GM13977 (cell line): Measurements from ENCODE around the gene CCNT1.
"Not testable (repeated sequence)": the region's sequence is repeated elsewhere in the genome, so short reads cannot be mapped to it uniquely, and the experiment has no call there.

Source experiments
- DNase-seq: peaks from one replicate; pipeline ENCODE4 v3.0.0; 2012; ENCODE audit warnings: low spot score
- in situ Hi-C: fragments of 300-500 bp; cut with MboI; formaldehyde crosslinking; loops from one replicate; pipeline ENCODE4 v1.12.0; 2022; ENCODE audit warnings: low sequenced_read_pairs, low pct_unique_long_range_greater_than_20kb, mixed read lengths, inconsistent platforms; ENCODE audit not compliant: unreplicated experiment
- TF ChIP-seq, protein P1 (sequence below): IDR thresholded peaks from 2 replicates; pipeline ENCODE4 v1.5.1; 2012; ENCODE audit warnings: mild to moderate bottlenecking, control low read depth; ENCODE audit not compliant: insufficient read depth; ENCODE audit errors: extremely low read depth, missing control alignments

Gene CCNT1

DNA sequence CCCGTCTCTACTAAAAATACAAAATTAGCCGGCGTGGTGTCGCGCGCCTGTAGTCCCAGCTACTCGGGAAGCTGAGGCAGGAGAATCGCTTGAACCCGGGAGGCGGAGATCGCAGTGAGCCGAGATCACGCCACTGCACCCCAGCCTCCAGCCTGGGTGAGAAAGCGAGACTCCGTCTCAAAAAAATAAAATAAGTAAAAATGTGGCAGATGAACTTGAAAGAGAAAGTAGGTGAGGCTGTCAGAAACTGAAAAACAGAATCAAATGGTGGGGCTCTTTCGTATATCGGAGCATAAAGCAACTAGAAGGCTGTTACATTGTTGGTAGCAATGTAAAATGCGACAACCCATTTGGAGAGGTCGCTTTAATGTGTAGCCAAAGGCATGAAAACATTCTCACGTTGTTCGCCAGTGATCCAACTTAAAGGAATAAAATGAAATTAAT, 767 bp upstream of the CCNT1 start:
- TF ChIP-seq, protein P1, sequence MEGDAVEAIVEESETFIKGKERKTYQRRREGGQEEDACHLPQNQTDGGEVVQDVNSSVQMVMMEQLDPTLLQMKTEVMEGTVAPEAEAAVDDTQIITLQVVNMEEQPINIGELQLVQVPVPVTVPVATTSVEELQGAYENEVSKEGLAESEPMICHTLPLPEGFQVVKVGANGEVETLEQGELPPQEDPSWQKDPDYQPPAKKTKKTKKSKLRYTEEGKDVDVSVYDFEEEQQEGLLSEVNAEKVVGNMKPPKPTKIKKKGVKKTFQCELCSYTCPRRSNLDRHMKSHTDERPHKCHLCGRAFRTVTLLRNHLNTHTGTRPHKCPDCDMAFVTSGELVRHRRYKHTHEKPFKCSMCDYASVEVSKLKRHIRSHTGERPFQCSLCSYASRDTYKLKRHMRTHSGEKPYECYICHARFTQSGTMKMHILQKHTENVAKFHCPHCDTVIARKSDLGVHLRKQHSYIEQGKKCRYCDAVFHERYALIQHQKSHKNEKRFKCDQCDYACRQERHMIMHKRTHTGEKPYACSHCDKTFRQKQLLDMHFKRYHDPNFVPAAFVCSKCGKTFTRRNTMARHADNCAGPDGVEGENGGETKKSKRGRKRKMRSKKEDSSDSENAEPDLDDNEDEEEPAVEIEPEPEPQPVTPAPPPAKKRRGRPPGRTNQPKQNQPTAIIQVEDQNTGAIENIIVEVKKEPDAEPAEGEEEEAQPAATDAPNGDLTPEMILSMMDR, result no peak
- DNase-seq, result peak; percentile 50
- in situ Hi-C loops, result no loop called here

DNA sequence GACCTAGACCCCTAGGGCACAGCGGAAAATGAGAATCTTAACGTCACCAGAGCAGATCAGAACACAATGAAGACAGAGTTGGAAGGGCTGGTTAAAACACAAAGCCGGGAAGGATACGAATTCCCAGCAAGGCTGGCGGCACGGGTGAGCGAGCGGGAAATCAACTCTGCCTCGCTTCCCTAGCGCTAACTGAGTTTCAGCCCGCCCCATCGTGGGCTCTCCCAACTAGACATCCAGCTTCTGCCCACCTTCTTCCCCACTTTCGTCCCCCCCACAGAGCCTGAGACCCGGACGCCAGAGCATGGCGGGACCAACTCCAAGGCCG, 377 bp downstream of the CCNT1 start:
- TF ChIP-seq, protein P1, result no peak
- in situ Hi-C loops, result no loop called here
- no peak for DNase-seq

DNA sequence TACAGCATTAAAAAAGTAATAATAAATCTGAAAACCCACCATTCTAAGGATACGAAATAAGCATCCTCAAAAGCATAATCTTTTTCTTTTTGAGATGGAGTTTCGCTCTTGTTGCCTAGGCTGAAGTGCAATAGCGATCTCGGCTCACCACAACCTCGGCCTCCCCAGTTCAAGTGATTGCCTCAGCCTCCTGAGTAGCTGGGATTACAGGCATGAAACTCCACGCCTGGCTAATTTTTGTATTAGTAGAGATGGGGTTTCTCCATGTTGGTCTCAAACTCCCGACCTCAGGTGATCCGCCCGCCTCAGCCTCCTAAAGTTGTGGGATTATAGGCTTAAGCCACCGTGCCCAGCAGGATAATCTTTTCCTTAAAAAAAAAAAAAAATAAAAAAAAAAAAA, 4.3 kb downstream of the CCNT1 start:
- DNase-seq, result no peak
- in situ Hi-C loops, result no loop called here
- TF ChIP-seq, protein P1, result no peak

DNA sequence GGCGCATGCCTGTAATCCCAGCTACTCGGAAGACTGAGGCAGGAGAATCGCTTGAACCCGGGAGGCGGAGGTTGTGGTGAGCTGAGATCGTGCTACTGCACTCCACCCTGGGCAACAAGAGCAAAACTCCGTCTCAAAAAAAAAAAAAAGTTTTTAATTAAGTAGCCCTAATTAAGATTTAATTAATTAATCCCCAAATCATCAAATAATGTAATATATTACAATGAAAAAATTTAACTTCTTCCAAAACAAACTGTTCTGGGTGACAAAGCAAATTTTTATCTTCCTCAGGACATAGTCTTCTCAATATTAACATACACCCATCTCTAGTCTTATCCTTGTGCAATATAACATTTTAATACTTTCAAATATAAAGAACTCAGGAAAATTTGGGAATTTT, 17.7 kb downstream of the CCNT1 start:
- DNase-seq, in situ Hi-C loops: not testable (repeated sequence)

DNA sequence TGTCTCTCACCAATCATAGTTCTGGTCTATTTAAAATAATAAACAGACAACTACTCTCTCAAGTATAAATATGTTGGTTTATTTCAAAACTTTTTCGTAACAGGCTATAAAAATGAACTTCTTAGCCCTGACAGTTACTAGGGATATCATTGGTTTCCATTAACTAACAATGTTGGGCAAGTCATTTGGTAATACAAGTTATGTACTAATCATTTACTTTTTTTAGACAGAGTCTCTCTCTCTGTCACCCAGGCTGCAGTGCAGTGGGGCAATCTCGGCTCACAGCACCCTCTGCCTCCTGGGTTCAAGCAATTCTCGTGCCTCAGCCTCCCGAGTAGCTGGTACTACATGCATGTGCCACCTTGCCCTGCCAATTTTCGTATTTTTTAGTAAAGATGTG, 19.9 kb downstream of the CCNT1 start:
- DNase-seq, result no peak
- in situ Hi-C loops, result no loop called here
- TF ChIP-seq, protein P1, result no peak

DNA sequence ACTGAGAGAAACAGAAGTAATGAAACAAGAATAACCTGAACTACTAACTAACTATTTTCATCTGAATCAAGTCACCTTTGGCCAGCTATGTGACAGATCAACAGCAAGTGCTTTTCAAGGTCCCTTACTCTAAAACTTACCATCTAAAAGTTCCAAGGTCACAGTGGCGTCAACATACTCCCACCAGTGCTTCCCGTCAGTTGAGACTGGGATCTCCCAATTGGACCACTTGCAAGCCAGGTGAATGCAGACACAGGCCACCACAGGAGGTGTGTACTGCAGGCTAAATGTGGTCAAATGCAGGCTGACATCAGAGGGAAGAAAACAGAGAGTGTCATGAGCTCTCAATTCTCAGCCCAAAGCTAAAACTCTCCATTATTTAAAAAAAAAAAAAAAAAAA, 20.6 kb downstream of the CCNT1 start:
- in situ Hi-C loops, result no loop called here
- TF ChIP-seq, protein P1, result no peak
- DNase-seq, result no peak

DNA sequence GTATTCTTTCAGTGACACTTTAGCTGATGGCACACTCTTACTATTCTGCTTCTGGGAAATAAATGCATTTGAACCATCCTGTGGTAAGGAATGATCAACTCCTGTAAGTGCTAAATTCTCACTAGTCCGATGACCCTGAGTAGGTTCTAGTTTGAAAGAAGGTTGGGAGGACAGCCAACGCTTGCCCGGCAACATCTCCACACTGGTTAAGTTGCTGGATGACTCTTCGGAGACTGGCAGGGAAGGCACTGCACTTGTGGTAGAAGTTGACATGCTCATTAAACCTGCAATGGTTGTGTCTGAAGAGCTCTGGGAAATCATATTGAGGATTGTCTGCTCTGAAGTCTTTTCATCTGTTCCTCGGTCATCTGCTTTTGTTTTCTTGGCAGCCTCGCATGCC, 22.5 kb downstream of the CCNT1 start:
- TF ChIP-seq, protein P1, result no peak
- in situ Hi-C loops, result no loop called here
- no peak for DNase-seq
